ENCODE measurements around the gene GNB1L.
A peak's percentile ranks its signal among the peaks of the same experiment; 100 is the strongest.

GNB1L gene

DNA sequence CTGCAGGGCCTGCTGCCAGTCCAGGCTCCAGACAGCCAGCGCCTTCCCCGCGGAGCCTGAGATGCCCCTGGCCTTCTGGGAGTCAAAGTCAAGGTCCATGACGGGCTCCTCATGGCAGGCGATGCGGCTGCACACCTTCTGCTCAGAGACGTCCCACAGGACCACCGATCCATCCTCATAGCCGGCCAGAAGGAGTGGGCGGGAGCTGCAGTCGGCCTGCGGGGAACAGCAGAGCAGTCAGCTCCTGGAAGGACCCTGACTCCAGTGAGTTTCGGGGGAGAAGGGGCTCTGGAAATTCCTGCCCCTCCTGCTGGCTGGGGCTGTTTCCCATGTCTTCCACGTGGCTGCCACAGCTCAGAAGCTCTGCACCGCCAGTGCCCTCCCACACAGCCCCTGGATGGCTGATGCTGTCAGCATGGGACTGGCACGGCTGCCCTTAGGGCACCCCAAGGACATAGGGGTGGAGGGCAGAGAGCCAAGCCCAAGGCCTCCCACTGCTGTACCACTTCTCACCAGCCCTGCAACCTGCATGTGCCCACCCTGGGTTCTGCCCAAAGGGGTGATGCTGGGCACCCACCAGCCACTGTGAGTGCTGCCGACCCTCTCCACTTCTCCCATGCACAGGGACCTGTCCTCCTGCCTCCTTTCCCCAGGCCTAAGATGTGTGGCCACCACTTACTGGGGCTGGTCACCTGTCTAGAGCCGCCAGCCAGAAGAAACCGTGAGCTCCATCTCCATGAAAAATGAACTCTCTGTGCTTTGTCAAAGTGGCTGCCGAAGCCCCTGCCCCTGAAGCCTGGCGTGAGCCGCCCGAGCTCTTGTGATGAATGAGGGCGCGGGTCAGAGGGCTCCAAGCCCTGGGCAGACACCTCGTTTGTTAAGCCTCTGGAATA lies 52.4 kb downstream of the GNB1L start:
- ATAC-seq, result no peak
- TF ChIP-seq, protein P1, sequence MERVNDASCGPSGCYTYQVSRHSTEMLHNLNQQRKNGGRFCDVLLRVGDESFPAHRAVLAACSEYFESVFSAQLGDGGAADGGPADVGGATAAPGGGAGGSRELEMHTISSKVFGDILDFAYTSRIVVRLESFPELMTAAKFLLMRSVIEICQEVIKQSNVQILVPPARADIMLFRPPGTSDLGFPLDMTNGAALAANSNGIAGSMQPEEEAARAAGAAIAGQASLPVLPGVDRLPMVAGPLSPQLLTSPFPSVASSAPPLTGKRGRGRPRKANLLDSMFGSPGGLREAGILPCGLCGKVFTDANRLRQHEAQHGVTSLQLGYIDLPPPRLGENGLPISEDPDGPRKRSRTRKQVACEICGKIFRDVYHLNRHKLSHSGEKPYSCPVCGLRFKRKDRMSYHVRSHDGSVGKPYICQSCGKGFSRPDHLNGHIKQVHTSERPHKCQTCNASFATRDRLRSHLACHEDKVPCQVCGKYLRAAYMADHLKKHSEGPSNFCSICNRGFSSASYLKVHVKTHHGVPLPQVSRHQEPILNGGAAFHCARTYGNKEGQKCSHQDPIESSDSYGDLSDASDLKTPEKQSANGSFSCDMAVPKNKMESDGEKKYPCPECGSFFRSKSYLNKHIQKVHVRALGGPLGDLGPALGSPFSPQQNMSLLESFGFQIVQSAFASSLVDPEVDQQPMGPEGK (CRISPR knock-in tag; IDR thresholded peaks at IDR 0.05; ENCODE audit: borderline replicate concordance), result no peak
- no peak for TF ChIP-seq ZC3H10 (CRISPR knock-in tag; IDR thresholded peaks at IDR 0.05)

DNA sequence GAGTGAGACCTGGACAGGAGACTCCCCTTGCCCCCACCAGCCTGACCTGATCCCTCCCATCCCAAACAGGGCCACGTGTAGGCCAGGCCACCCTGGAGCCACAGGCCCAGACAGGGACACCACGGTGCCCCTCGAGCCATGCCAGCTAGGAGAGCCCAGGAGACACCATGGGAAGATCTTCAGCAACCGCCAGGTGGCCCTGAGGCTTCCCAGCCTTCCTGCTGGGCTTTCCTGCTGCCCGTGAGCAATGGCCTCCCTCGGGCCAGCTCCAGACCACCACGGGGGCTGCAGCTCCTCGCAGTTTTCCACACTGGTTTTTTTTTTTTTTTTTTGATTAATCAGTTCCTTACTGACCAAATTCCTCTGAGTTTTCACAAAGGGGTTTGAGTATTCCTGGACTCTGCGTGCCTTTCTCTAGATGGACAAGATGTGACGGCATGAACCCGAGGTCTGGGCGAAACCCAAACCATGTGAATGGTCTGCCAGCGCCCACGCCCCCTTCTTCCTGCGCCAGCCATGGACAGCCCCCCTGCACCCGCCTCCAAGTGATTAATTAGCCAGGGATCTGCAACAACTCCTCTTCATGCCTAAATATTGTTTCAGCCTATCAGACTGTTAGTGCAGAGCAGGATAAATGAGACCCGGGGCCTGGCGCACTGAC lies 53.2 kb downstream of the GNB1L start:
- no peak for ATAC-seq
- TF ChIP-seq BACH2 (CRISPR knock-in tag; IDR thresholded peaks at IDR 0.05; ENCODE audit: borderline replicate concordance) (no peak), TCF4 (CRISPR knock-in tag; IDR thresholded peaks at IDR 0.05; ENCODE audit: borderline replicate concordance) (no peak), CREB5 (CRISPR knock-in tag; IDR thresholded peaks at IDR 0.05; ENCODE audit: low read depth) (no peak), PPARA (CRISPR knock-in tag; IDR thresholded peaks at IDR 0.05; ENCODE audit: borderline replicate concordance) (no peak)
- TF ChIP-seq, protein P2, sequence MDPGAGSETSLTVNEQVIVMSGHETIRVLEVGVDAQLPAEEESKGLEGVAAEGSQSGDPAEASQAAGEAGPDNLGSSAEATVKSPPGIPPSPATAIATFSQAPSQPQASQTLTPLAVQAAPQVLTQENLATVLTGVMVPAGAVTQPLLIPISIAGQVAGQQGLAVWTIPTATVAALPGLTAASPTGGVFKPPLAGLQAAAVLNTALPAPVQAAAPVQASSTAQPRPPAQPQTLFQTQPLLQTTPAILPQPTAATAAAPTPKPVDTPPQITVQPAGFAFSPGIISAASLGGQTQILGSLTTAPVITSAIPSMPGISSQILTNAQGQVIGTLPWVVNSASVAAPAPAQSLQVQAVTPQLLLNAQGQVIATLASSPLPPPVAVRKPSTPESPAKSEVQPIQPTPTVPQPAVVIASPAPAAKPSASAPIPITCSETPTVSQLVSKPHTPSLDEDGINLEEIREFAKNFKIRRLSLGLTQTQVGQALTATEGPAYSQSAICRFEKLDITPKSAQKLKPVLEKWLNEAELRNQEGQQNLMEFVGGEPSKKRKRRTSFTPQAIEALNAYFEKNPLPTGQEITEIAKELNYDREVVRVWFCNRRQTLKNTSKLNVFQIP (CRISPR knock-in tag; IDR thresholded peaks at IDR 0.05; ENCODE audit: borderline replicate concordance, low read depth), result no peak

- TF ChIP-seq BACH2 (CRISPR knock-in tag; IDR thresholded peaks at IDR 0.05; ENCODE audit: borderline replicate concordance), result no peak
- no peak for TF ChIP-seq SNAI2 (CRISPR knock-in tag; IDR thresholded peaks at IDR 0.05)
- TF ChIP-seq ESRRG (CRISPR knock-in tag; IDR thresholded peaks at IDR 0.05), result no peak
- TF ChIP-seq ISL1 (CRISPR knock-in tag; IDR thresholded peaks at IDR 0.05), result no peak
- peak; percentile 58 for ATAC-seq
Observed at GRCh38 chr22:19800761-19801244, 53.9 kb downstream of the GNB1L start.

- ATAC-seq, result no peak
- TF ChIP-seq ZFP3 (CRISPR knock-in tag; IDR thresholded peaks at IDR 0.05), result no peak
Observed at GRCh38 chr22:19800306-19800705, 54.4 kb downstream of the GNB1L start.

DNA sequence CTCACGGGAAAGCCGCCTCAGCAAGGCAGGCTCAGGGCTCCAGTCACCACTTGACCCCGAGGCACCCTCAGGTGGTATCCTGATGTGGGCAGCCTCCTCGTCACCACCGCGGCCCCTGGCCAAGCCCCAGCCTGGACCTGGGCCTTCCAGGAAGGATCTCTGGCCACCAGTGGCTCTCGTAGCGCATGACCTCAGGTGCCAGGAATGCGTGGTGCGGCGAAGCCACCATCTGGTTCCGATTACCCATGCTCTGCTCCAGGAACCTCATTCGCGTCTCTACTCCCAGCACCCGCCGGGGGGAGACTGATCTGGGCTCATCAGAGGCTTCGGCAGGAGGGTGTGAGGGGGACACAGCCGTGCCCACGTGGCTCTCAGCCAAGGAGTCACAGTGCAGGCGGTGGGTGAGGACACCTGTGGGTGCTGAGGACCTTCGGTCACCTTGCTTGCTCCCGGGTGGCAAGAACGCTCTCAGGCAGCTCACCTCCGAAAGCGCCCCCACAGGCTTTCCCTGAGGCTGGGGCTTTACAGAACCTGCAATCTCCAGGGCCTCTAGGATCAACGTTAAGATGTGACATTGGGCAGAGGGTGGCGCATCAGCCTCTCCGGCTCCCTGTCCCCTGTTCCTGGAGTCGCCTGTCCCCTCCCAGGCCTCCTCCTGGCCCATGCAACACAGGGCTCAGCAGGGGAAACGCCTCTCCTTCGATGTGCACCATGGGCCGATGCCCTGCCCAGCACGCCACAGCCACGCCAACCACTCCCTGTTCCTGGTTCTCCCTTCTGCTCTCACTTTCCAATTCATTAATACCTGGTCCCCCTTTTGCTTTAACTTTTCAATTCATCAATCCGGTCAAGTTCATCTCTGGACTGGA lies 55.1 kb downstream of the GNB1L start:
- no peak for TF ChIP-seq ZNF565 (CRISPR knock-in tag; conservative IDR thresholded peaks at IDR 0.05; ENCODE audit: low read depth)
- TF ChIP-seq CREB5 (CRISPR knock-in tag; IDR thresholded peaks at IDR 0.05; ENCODE audit: low read depth), result peak; percentile 75; the same call in 1 of the 2 replicates
- TF ChIP-seq GLIS3 (CRISPR knock-in tag; IDR thresholded peaks at IDR 0.05), result no peak
- no peak; the same call in 1 of the 2 replicates for TF ChIP-seq ZC3H10 (CRISPR knock-in tag; IDR thresholded peaks at IDR 0.05)
- no peak for TF ChIP-seq CSDC2 (CRISPR knock-in tag; IDR thresholded peaks at IDR 0.05)
- peak; percentile 88 for TF ChIP-seq ZFP3 (CRISPR knock-in tag; IDR thresholded peaks at IDR 0.05)
- no peak for TF ChIP-seq ARNTL (CRISPR knock-in tag; IDR thresholded peaks at IDR 0.05; ENCODE audit: borderline replicate concordance, low read depth)
- TF ChIP-seq, protein P1 (CRISPR knock-in tag; IDR thresholded peaks at IDR 0.05; ENCODE audit: borderline replicate concordance), result peak; percentile 71; the same call in 1 of the 2 replicates
- peak; percentile 91 for TF ChIP-seq TCF4 (CRISPR knock-in tag; IDR thresholded peaks at IDR 0.05; ENCODE audit: borderline replicate concordance)
- TF ChIP-seq OSR1 (CRISPR knock-in tag; IDR thresholded peaks at IDR 0.05), result no peak
- TF ChIP-seq BACH2 (CRISPR knock-in tag; IDR thresholded peaks at IDR 0.05; ENCODE audit: borderline replicate concordance), result no peak
- TF ChIP-seq TSHZ2 (CRISPR knock-in tag; IDR thresholded peaks at IDR 0.05), result peak; percentile 77; the same call in 1 of the 2 replicates
- no peak for TF ChIP-seq ESRRG (CRISPR knock-in tag; IDR thresholded peaks at IDR 0.05)
- TF ChIP-seq PPARA (CRISPR knock-in tag; IDR thresholded peaks at IDR 0.05; ENCODE audit: borderline replicate concordance), result no peak
- peak; percentile 96 for ATAC-seq

Data from SK-N-SH treated with all-trans-retinoic acid at 6 μM for 48 hours (cell line).